ENCODE data around the gene VASN.
A peak's percentile ranks its signal among the peaks of the same experiment; 100 is the strongest.

VASN gene

GRCh38 chr16:4353675-4354074 is 18.0 kb upstream of the VASN start:
- no peak for DNase-seq (ENCODE audit: low read depth, low spot score)

- no peak for DNase-seq (ENCODE audit: low read depth, low spot score)
Observed at GRCh38 chr16:4354512-4355409, 16.9 kb upstream of the VASN start.

GRCh38 chr16:4356820-4357219 is 14.8 kb upstream of the VASN start:
- DNase-seq (ENCODE audit: low read depth, low spot score): no peak

GRCh38 chr16:4358236-4358635 is 13.4 kb upstream of the VASN start:
- no peak for DNase-seq (ENCODE audit: low read depth, low spot score)

GRCh38 chr16:4358831-4359561 is 12.7 kb upstream of the VASN start:
- DNase-seq (ENCODE audit: low read depth, low spot score): peak; percentile 52

GRCh38 chr16:4359914-4360313 is 11.7 kb upstream of the VASN start:
- DNase-seq (ENCODE audit: low read depth, low spot score): no peak

GRCh38 chr16:4360538-4361021 is 11.1 kb upstream of the VASN start:
- no peak for DNase-seq (ENCODE audit: low read depth, low spot score)

GRCh38 chr16:4361033-4361943 is 10.4 kb upstream of the VASN start:
- DNase-seq (ENCODE audit: low read depth, low spot score): no peak

- DNase-seq (ENCODE audit: low read depth, low spot score): no peak
Observed at GRCh38 chr16:4361944-4362311, 9.7 kb upstream of the VASN start.

- DNase-seq (ENCODE audit: low read depth, low spot score): no peak
Observed at GRCh38 chr16:4362476-4363135, 9.0 kb upstream of the VASN start.

- DNase-seq (ENCODE audit: low read depth, low spot score): no peak
Observed at GRCh38 chr16:4364196-4365013, 7.2 kb upstream of the VASN start.

GRCh38 chr16:4365014-4365406 is 6.6 kb upstream of the VASN start:
- DNase-seq (ENCODE audit: low read depth, low spot score): no peak

GRCh38 chr16:4365615-4366014 is 6.0 kb upstream of the VASN start:
- no peak for DNase-seq (ENCODE audit: low read depth, low spot score)

GRCh38 chr16:4366016-4366415 is 5.6 kb upstream of the VASN start:
- DNase-seq (ENCODE audit: low read depth, low spot score): no peak

GRCh38 chr16:4367393-4367856 is 4.2 kb upstream of the VASN start:
- DNase-seq (ENCODE audit: low read depth, low spot score): no peak

- DNase-seq (ENCODE audit: low read depth, low spot score): no peak
Observed at GRCh38 chr16:4369007-4369733, 2.5 kb upstream of the VASN start.

GRCh38 chr16:4370151-4370550 is 1.5 kb upstream of the VASN start:
- no peak for DNase-seq (ENCODE audit: low read depth, low spot score)

GRCh38 chr16:4370570-4371356 is 885 bp upstream of the VASN start:
- no peak for DNase-seq (ENCODE audit: low read depth, low spot score)

Data from activated naive CD8-positive, alpha-beta T cell treated with anti-CD3 and anti-CD28 coated beads, Interleukin-2, amount 50 U/mL, for 16 hours (primary cell).